Endothelial cell (in vitro differentiated cells): Measurements from ENCODE around the gene GPHA2. TPM values are rescaled to one million over a fixed set of nuclear protein-coding genes. Genes with fewer than 3 reads are reported as not detected.

ENCODE experiments used
- DNase-seq: peaks from one replicate; pipeline ENCODE4 v3.0.0; 2021; ENCODE audit warnings: low spot score
- H3K27ac Mint-ChIP-seq: one replicate; pipeline ENCODE4 v1.8.0; 2021; ENCODE audit warnings: mixed read lengths, inconsistent platforms; ENCODE audit not compliant: unreplicated experiment
- H3K27me3 Mint-ChIP-seq: one replicate; pipeline ENCODE4 v1.8.0; 2021; ENCODE audit warnings: mild to moderate bottlenecking, moderate library complexity, mixed read lengths, inconsistent platforms; ENCODE audit not compliant: unreplicated experiment
- H3K36me3 Mint-ChIP-seq: one replicate; pipeline ENCODE4 v1.8.0; 2021; ENCODE audit warnings: mild to moderate bottlenecking, low read depth, mixed read lengths, inconsistent platforms; ENCODE audit not compliant: unreplicated experiment
- H3K4me1 Mint-ChIP-seq: one replicate; pipeline ENCODE4 v1.8.0; 2021; ENCODE audit warnings: mild to moderate bottlenecking, mixed read lengths, inconsistent platforms; ENCODE audit not compliant: unreplicated experiment
- H3K4me3 Mint-ChIP-seq: one replicate; pipeline ENCODE4 v1.8.0; 2021; ENCODE audit warnings: mild to moderate bottlenecking, mixed read lengths, inconsistent platforms; ENCODE audit not compliant: unreplicated experiment
- H3K9me3 Mint-ChIP-seq: one replicate; pipeline ENCODE4 v1.8.0; 2021; ENCODE audit warnings: mixed read lengths, inconsistent platforms; ENCODE audit not compliant: unreplicated experiment
- CTCF ChIP-seq: fragments of 200-600 bp; sonication (generic); IDR thresholded peaks from one replicate; pipeline ENCODE4 v1.5.0; 2021; ENCODE audit warnings: antibody characterized with exemption; ENCODE audit not compliant: unreplicated experiment
- total RNA-seq: library from RNA; stranded (reverse); fragmentation: NEBNext Ultra II Directional; extraction: Animal tissue kit (Norgen Biotek cat#: 25700); gene quantifications from one replicate; pipeline ENCODE4 v1.2.1, GENCODE V29; 2021; ENCODE audit not compliant: unreplicated experiment

Gene GPHA2
- total RNA-seq, 1 donor from 2014 or later: not detected

GRCh38 chr11:64911142-64911541, 24.6 kb downstream of the GPHA2 start:
- H3K27ac Mint-ChIP-seq: no peak overlapping the region
- H3K4me3 Mint-ChIP-seq: peak overlapping the region; percentile 59
- H3K36me3 Mint-ChIP-seq: peaks cover 20% of the 10 kb centered on the region
- H3K27me3 Mint-ChIP-seq: peaks cover 7% of the 10 kb centered on the region
- peaks cover 7% of the 10 kb centered on the region for H3K4me1 Mint-ChIP-seq
- no peak for TF ChIP-seq CTCF
- no peak for DNase-seq
- H3K9me3 Mint-ChIP-seq: no peaks in the 10 kb centered on the region

GRCh38 chr11:64910451-64911093, 25.1 kb downstream of the GPHA2 start:
- Mint-ChIP-seq H3K27me3 (peaks cover 5% of the 10 kb centered on the region), H3K36me3 (peaks cover 20% of the 10 kb centered on the region), H3K4me1 (peaks cover 3% of the 10 kb centered on the region), H3K27ac (no peak overlapping the region), H3K4me3 (peak overlapping the region; percentile 59), H3K9me3 (no peaks in the 10 kb centered on the region)
- no peak for TF ChIP-seq CTCF
- no peak for DNase-seq

- Mint-ChIP-seq H3K27ac (no peak overlapping the region), H3K4me1 (peaks cover 3% of the 10 kb centered on the region), H3K9me3 (no peaks in the 10 kb centered on the region), H3K27me3 (peaks cover 5% of the 10 kb centered on the region), H3K36me3 (peaks cover 24% of the 10 kb centered on the region), H3K4me3 (no peak overlapping the region)
- DNase-seq: no peak
- TF ChIP-seq CTCF: no peak
Measured at GRCh38 chr11:64909653-64910343, 25.9 kb downstream of the GPHA2 start.

GRCh38 chr11:64908766-64909165, 26.9 kb downstream of the GPHA2 start:
- no peaks in the 10 kb centered on the region for H3K9me3 Mint-ChIP-seq
- TF ChIP-seq CTCF: no peak
- no peak overlapping the region for H3K27ac Mint-ChIP-seq
- H3K36me3 Mint-ChIP-seq: peaks cover 24% of the 10 kb centered on the region
- H3K4me1 Mint-ChIP-seq: no peaks in the 10 kb centered on the region
- H3K4me3 Mint-ChIP-seq: no peak overlapping the region
- peaks cover 2% of the 10 kb centered on the region for H3K27me3 Mint-ChIP-seq
- no peak for DNase-seq

- Mint-ChIP-seq H3K9me3 (no peaks in the 10 kb centered on the region), H3K36me3 (peaks cover 16% of the 10 kb centered on the region), H3K27ac (no peak overlapping the region), H3K27me3 (peaks cover 2% of the 10 kb centered on the region), H3K4me3 (no peak overlapping the region), H3K4me1 (no peaks in the 10 kb centered on the region)
- no peak for DNase-seq
- TF ChIP-seq CTCF: no peak
Measured at GRCh38 chr11:64906314-64906635, 29.4 kb downstream of the GPHA2 start.
